Measurements from ENCODE around the gene PDE4C.

PDE4C gene

DNA sequence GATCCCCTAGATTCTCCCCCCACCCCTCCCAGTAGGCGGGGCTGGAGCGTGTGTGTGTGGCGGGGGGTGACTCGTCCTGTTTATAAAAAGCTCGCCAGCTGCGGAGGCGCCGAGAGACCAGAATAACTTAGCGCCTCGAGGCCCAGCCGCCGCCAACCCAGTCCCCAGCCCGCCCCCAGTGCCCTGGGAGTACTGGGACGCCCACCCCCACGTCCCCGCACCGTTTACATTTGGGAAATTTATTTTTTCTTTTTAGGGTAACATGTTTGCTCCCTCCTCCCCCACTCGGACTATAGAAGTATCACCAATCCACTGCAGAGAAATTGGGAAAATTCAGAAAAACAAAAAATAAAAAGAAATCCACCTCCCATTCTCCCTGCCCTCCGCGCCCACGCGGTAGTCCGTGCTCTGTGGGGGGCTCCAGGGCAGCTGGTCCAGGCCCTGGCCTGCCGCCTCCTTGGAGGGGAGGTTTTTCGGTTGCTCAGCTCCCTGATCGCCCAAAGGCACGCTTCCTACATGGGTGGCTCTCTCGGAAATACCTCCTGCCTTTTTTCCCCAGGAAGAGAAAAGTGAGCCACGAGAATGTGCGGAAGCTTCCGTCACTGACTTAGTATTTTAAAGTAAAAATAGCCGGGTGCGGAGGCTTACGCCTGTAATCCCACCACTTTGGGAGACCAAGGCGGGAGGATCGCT is 20.9 kb downstream of the PDE4C start:
- Histone ChIP-seq H3K27me3 (ENCODE audit: insufficient read depth, low read depth) (peaks cover 32% of the 10 kb centered on the region), H3K4me2 (peak overlapping the region; percentile 90), H3K4me3 (IDR thresholded peaks at IDR 0.05; ENCODE audit: insufficient read depth, low read depth, low read length) (no peak overlapping the region), H3K9ac (peak overlapping the region; percentile 55; the same call in 1 of the 2 replicates), H3K79me2 (ENCODE audit: insufficient read depth, low read depth) (no peaks in the 10 kb centered on the region; the same call in 1 of the 2 replicates), H4K20me1 (ENCODE audit: insufficient read depth) (no peaks in the 10 kb centered on the region), H3K36me3 (ENCODE audit: insufficient read depth) (no peaks in the 10 kb centered on the region), H3K27ac (peak overlapping the region; percentile 51), H3K4me1 (ENCODE audit: low read depth, poor library complexity, severe bottlenecking) (peaks cover 8% of the 10 kb centered on the region), H2AFZ (ENCODE audit: low read depth) (peak overlapping the region; percentile 77)
- TF ChIP-seq, protein P1, sequence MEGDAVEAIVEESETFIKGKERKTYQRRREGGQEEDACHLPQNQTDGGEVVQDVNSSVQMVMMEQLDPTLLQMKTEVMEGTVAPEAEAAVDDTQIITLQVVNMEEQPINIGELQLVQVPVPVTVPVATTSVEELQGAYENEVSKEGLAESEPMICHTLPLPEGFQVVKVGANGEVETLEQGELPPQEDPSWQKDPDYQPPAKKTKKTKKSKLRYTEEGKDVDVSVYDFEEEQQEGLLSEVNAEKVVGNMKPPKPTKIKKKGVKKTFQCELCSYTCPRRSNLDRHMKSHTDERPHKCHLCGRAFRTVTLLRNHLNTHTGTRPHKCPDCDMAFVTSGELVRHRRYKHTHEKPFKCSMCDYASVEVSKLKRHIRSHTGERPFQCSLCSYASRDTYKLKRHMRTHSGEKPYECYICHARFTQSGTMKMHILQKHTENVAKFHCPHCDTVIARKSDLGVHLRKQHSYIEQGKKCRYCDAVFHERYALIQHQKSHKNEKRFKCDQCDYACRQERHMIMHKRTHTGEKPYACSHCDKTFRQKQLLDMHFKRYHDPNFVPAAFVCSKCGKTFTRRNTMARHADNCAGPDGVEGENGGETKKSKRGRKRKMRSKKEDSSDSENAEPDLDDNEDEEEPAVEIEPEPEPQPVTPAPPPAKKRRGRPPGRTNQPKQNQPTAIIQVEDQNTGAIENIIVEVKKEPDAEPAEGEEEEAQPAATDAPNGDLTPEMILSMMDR (conservative IDR thresholded peaks at IDR 0.05; ENCODE audit: low read depth, low read length) = no peak

DNA sequence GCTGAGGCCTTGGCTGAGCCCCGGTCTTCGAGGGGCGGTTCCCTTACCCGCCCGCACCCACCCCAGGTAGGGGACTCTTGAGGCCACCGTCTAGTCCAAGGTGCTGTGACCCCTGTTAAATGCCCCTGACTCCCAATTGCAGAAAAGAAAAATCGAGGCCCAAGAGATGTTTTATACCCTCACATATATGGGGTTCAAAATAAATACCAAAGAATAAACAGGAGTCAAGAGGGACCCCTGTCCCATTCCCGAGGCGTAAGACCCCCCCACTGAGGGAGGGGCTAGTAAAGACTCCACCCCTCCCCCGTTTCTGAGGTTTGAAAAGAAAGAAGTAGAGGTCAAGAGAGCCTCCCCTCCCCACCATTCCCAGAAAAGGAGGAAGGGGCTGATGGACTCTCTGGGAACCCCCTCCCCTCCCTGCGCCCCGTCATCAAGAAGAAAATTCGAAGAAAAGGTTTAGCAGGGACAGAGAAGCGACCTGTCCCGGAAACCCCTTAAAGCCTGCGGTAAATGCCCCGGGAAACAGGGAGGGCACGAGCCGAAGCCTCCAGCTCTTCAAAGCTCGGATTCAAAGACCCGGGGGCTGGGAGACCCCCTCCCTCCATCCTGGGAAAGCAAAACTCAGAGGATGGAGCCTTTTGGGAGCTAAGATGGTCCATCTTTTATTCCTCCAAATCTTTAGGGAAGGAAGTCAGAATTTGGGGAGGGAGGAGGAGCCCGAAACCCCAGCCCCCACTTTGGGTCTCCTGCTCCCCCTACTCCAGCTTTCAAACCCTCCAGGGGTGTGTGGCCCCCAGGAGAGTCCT is 21.6 kb downstream of the PDE4C start:
- peaks cover 27% of the 10 kb centered on the region for H3K27me3 ChIP-seq (ENCODE audit: insufficient read depth, low read depth)
- H3K27ac ChIP-seq = peak overlapping the region; percentile 51
- TF ChIP-seq, protein P1 (conservative IDR thresholded peaks at IDR 0.05; ENCODE audit: low read depth, low read length) = no peak
- H3K36me3 ChIP-seq (ENCODE audit: insufficient read depth) = no peaks in the 10 kb centered on the region
- H3K4me2 ChIP-seq = peak overlapping the region; percentile 90
- H3K4me3 ChIP-seq (IDR thresholded peaks at IDR 0.05; ENCODE audit: insufficient read depth, low read depth, low read length) = no peak overlapping the region
- peak overlapping the region; percentile 77 for H2AFZ ChIP-seq (ENCODE audit: low read depth)
- H4K20me1 ChIP-seq (ENCODE audit: insufficient read depth) = no peaks in the 10 kb centered on the region
- H3K79me2 ChIP-seq (ENCODE audit: insufficient read depth, low read depth) = no peaks in the 10 kb centered on the region; the same call in 1 of the 2 replicates
- H3K4me1 ChIP-seq (ENCODE audit: low read depth, poor library complexity, severe bottlenecking) = peaks cover 8% of the 10 kb centered on the region
- peak overlapping the region; percentile 55; the same call in 1 of the 2 replicates for H3K9ac ChIP-seq

DNA sequence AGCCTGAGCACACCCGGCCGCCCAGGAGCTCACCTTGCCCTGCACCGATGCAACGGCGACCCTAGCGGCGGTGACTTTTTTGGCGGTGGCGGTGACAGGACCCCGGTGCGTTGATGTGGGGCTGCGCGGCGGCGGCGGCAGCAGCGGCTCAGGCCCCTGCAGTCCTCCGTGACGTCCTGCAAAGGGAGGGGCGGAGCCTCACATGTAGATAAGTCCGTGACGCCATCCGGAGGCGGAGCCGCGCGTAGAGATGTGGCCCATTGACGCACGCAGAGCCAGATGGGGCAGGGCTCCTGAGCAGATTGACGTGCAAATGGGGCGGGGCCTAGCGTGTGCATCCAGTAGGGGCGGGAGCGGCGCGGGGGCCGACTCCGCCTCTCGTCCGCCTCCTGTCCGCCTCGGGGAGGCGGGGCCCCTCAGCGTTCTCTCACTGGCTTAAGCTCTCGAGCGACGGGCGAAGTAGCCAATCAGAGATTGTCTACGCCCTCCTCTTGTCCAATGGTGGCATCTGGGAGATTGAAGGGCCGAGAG is 22.3 kb downstream of the PDE4C start, which contains the start of gene RAB3A:
RAB3A (minus strand) TSS at position 180 of the 531 bp plus-strand sequence. CDS start 1,302 bp downstream, outside the sequence.
- Histone ChIP-seq H3K36me3 (ENCODE audit: insufficient read depth) (no peaks in the 10 kb centered on the region), H3K27me3 (ENCODE audit: insufficient read depth, low read depth) (peaks cover 20% of the 10 kb centered on the region), H2AFZ (ENCODE audit: low read depth) (peak within 1 kb of the TSS; percentile 77), H4K20me1 (ENCODE audit: insufficient read depth) (no peaks in the 10 kb centered on the region), H3K79me2 (ENCODE audit: insufficient read depth, low read depth) (no peaks in the 10 kb centered on the region; the same call in 1 of the 2 replicates), H3K9ac (peak within 1 kb of the TSS; percentile 55; the same call in 1 of the 2 replicates), H3K4me1 (ENCODE audit: low read depth, poor library complexity, severe bottlenecking) (peaks cover 8% of the 10 kb centered on the region), H3K27ac (peak within 1 kb of the TSS; percentile 51), H3K4me3 (IDR thresholded peaks at IDR 0.05; ENCODE audit: insufficient read depth, low read depth, low read length) (no peak within 1 kb of the TSS), H3K4me2 (peak within 1 kb of the TSS; percentile 91)
- TF ChIP-seq, protein P1 (conservative IDR thresholded peaks at IDR 0.05; ENCODE audit: low read depth, low read length) = no peak

DNA sequence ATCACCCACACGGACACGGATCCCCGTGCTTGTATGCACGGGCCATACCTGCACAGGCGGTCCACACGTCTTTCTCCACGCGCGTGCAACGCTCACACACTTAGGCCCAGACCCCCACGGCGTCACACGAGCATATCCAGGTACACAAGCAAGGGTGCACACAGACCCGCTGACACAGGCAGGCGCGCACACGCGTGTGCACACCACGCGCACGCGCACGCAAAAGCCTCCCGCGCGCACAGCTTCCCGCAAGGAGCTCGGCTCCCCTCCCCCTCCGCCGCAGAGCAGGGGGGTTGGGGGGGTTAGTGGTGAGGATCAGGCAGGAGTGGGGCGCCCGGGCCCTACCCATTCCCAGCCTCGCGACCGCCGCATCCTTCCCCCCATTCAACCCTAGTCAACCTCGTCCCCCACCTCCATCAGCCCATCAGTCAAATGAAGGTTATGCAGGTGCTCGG is 22.8 kb downstream of the PDE4C start:
- peaks cover 8% of the 10 kb centered on the region for H3K4me1 ChIP-seq (ENCODE audit: low read depth, poor library complexity, severe bottlenecking)
- peak overlapping the region; percentile 91 for H3K4me2 ChIP-seq
- no peaks in the 10 kb centered on the region for H4K20me1 ChIP-seq (ENCODE audit: insufficient read depth)
- H3K4me3 ChIP-seq (IDR thresholded peaks at IDR 0.05; ENCODE audit: insufficient read depth, low read depth, low read length) = no peak overlapping the region
- H3K9ac ChIP-seq = peak overlapping the region; percentile 49; the same call in 1 of the 2 replicates
- H3K27ac ChIP-seq = peak overlapping the region; percentile 26; the same call in 1 of the 2 replicates
- no peaks in the 10 kb centered on the region for H3K36me3 ChIP-seq (ENCODE audit: insufficient read depth)
- no peaks in the 10 kb centered on the region; the same call in 1 of the 2 replicates for H3K79me2 ChIP-seq (ENCODE audit: insufficient read depth, low read depth)
- H3K27me3 ChIP-seq (ENCODE audit: insufficient read depth, low read depth) = peaks cover 16% of the 10 kb centered on the region
- TF ChIP-seq, protein P1 (conservative IDR thresholded peaks at IDR 0.05; ENCODE audit: low read depth, low read length) = no peak
- H2AFZ ChIP-seq (ENCODE audit: low read depth) = peak overlapping the region; percentile 76
